Measurements from ENCODE around the gene GALNTL6. TPM values are rescaled to one million over a fixed set of nuclear protein-coding genes. Genes with fewer than 3 reads are reported as not detected.

The GALNTL6 gene
- total and polyA plus RNA-seq, 8 donors: 0.15 to 0.87 (median 0.58) TPM; not detected in 3

GRCh38 chr4:171896426-171896825 lies 83.2 kb downstream of the GALNTL6 start:
- intact Hi-C loops (cut with DNase I; ENCODE audit: low total_unique reads): no loop called here
- Histone ChIP-seq H3K4me1 (no peaks in the 10 kb centered on the region), H3K27me3 (no peaks in the 10 kb centered on the region), H3K36me3 (no peaks in the 10 kb centered on the region), H3K9me3 (peaks cover 0 to 7% (median 0%) of the 10 kb centered on the region in 4 donors), H3K4me3 (no peak overlapping the region), H3K27ac (no peak overlapping the region)
- TF ChIP-seq CTCF (IDR thresholded peaks at IDR 0.05) (no peak), EP300 (IDR thresholded peaks at IDR 0.05) (no peak), POLR2A (IDR thresholded peaks at IDR 0.05) (no peak), POLR2AphosphoS5 (IDR thresholded peaks at IDR 0.05) (no peak)
- 61 to 72% (median 68%) methylated on average over 3 of the region's 3 CpGs for WGBS, 5 donors
- no peak for DNase-seq

- no peak overlapping the region for H3K27ac ChIP-seq
- H3K27me3 ChIP-seq: no peaks in the 10 kb centered on the region
- H3K9me3 ChIP-seq: no peaks in the 10 kb centered on the region
- H3K4me1 ChIP-seq: no peaks in the 10 kb centered on the region
- intact Hi-C loops (cut with DNase I; ENCODE audit: low total_unique reads): no loop called here
- 64 to 73% (median 66%) methylated on average over 2 of the region's 2 CpGs for WGBS, 5 donors
- no peaks in the 10 kb centered on the region for H3K36me3 ChIP-seq
- TF ChIP-seq EP300 (IDR thresholded peaks at IDR 0.05): no peak
- TF ChIP-seq POLR2A (IDR thresholded peaks at IDR 0.05): no peak
- no peak for TF ChIP-seq POLR2AphosphoS5 (IDR thresholded peaks at IDR 0.05)
- TF ChIP-seq CTCF (IDR thresholded peaks at IDR 0.05): no peak
- DNase-seq: no peak
- no peak overlapping the region for H3K4me3 ChIP-seq
These were observed 106.1 kb downstream of the GALNTL6 start for GRCh38 chr4:171919314-171919713.

- Histone ChIP-seq H3K4me3 (no peak overlapping the region), H3K4me1 (no peaks in the 10 kb centered on the region), H3K9me3 (no peaks in the 10 kb centered on the region), H3K27ac (no peak overlapping the region), H3K36me3 (no peaks in the 10 kb centered on the region), H3K27me3 (no peaks in the 10 kb centered on the region)
- WGBS, 5 donors: 71 to 85% (median 75%) methylated on average over 3 of the region's 3 CpGs
- intact Hi-C loops (cut with DNase I; ENCODE audit: low total_unique reads): no loop called here
- DNase-seq: no peak
- TF ChIP-seq CTCF (IDR thresholded peaks at IDR 0.05) (no peak), EP300 (IDR thresholded peaks at IDR 0.05) (no peak), POLR2A (IDR thresholded peaks at IDR 0.05) (no peak), POLR2AphosphoS5 (IDR thresholded peaks at IDR 0.05) (no peak)
These were observed 107.7 kb downstream of the GALNTL6 start for GRCh38 chr4:171920901-171921300.

- Histone ChIP-seq H3K36me3 (no peaks in the 10 kb centered on the region), H3K27me3 (no peaks in the 10 kb centered on the region), H3K27ac (no peak overlapping the region), H3K9me3 (peaks cover 0 to 8% (median 0%) of the 10 kb centered on the region in 4 donors), H3K4me3 (no peak overlapping the region), H3K4me1 (no peaks in the 10 kb centered on the region)
- TF ChIP-seq POLR2A (IDR thresholded peaks at IDR 0.05) (no peak), EP300 (IDR thresholded peaks at IDR 0.05) (no peak)
- 66 to 75% (median 73%) methylated on average over 5 of the region's 5 CpGs for WGBS, 5 donors
- intact Hi-C loops (cut with DNase I; ENCODE audit: low total_unique reads): no loop called here
- DNase-seq: no peak
These were observed 111.7 kb downstream of the GALNTL6 start for GRCh38 chr4:171924746-171925376.

- H3K4me3 ChIP-seq: no peak overlapping the region
- H3K9me3 ChIP-seq: peaks cover 0 to 12% (median 0%) of the 10 kb centered on the region in 4 donors
- TF ChIP-seq POLR2A (IDR thresholded peaks at IDR 0.05) (no peak), CTCF (IDR thresholded peaks at IDR 0.05) (no peak), POLR2AphosphoS5 (IDR thresholded peaks at IDR 0.05) (no peak), EP300 (IDR thresholded peaks at IDR 0.05) (no peak)
- no peaks in the 10 kb centered on the region for H3K4me1 ChIP-seq
- intact Hi-C loops (cut with DNase I; ENCODE audit: low total_unique reads): no loop called here
- H3K27ac ChIP-seq: no peak overlapping the region
- DNase-seq: no peak
- no peaks in the 10 kb centered on the region for H3K36me3 ChIP-seq
- 80 to 90% (median 83%) methylated on average over 4 of the region's 4 CpGs for WGBS, 5 donors
- H3K27me3 ChIP-seq: no peaks in the 10 kb centered on the region
These were observed 115.1 kb downstream of the GALNTL6 start for GRCh38 chr4:171928336-171928735.

All from stomach (tissue), 9 donors.